HG02870 (cell line): ENCODE data around the gene SH3GL3.

Source experiments
- ATAC-seq: cut with Tn5 transposase; IDR thresholded peaks from one replicate; pipeline ENCODE4 v1.9.1; 2021; ENCODE audit warnings: mild to moderate bottlenecking, moderate library complexity; ENCODE audit not compliant: unreplicated experiment

SH3GL3 gene

DNA sequence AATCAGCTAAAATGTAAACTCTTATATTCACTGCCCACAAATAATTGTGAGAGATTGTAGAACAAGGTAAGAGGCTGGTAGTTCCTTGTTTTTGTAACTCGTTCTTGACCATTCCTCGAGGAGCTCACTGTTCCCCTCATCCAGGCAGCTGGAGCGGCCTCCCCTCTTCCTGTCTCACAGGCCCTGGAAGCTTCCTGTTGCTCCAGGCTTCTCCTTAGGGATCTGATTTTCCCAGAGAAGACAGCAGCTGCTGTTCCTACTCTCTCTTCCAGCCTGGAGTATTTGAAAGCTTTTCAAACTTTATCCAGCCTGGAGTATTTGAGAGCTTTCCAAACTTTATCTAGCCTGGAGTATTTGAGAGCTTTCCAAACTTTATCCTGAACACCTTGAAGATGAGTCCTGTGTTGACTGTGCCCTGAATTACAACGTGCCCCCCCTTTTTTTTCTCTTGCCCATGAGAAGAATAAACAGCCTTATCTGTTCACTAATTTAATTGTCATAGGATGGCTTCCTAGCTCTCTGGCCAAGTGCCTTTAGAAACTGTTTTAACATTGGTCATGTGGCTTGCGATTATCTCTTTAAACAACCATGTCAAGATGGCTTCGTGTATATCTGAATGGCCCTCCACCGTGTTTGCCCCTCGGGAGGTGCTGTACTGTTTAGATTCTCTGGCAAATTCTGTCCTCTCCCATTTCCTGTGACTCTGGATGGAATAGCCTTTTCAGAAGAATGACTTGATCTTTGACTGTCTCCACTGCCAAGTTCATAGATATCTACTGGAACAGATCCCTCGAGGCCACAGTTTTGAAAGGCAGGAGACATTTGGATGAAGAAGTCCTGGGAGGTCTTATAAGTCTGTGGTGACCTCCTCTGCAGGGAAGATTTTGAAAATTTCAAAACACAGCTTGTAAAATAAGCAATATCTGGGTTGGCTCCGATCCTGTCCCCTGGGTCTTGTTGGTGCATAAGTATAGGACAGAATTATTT is 211.6 kb downstream of the SH3GL3 start:
- no peak for ATAC-seq

DNA sequence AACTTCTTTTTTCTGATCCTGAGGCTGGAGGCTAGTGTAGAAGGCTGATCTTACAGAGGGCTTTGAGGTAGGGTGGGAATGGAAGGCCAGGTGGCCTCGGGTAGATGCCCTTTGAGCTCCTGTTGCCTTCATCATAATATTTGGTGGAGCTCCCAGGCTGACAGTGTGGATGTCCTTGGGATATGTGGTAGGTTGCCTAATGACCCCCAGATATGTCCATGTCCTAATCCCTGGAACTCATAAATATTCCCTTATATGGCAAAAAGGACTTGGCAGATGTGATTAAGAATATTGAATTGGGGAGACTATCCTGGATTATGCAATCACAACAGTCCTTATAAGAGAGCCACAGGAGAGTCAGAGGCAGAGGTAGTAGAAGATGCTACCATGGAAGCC is 212.3 kb downstream of the SH3GL3 start:
- no peak for ATAC-seq

DNA sequence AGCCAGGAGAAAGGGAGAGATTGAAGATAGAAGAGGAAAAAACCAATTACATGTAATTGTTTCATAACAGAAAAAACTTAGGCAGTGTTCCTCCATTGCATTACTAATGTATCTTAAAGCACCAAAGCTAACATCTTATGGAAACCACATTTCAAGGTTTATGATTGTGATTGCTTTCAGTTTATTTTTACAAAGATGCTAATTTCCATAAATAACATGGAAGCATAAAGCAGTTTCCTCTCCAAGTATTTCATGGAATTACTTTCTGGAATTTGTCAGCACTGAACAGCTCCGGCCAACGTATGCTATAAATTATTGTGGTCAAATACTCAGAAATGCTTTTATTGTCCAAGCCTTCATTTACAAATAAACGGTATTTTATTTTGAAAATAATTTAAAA is 218.3 kb downstream of the SH3GL3 start:
- ATAC-seq: no peak
